GM11168 (cell line): Measurements from ENCODE around the gene CYP2E1.
"Not testable (repeated sequence)": the region's sequence is repeated elsewhere in the genome, so short reads cannot be mapped to it uniquely, and the experiment has no call there.

Experiments used
- in situ Hi-C: fragments of 300-500 bp; cut with MboI; formaldehyde crosslinking; loops from one replicate; pipeline ENCODE4 v1.12.0; 2022; ENCODE audit warnings: low sequenced_read_pairs; ENCODE audit not compliant: unreplicated experiment

CYP2E1 gene

DNA sequence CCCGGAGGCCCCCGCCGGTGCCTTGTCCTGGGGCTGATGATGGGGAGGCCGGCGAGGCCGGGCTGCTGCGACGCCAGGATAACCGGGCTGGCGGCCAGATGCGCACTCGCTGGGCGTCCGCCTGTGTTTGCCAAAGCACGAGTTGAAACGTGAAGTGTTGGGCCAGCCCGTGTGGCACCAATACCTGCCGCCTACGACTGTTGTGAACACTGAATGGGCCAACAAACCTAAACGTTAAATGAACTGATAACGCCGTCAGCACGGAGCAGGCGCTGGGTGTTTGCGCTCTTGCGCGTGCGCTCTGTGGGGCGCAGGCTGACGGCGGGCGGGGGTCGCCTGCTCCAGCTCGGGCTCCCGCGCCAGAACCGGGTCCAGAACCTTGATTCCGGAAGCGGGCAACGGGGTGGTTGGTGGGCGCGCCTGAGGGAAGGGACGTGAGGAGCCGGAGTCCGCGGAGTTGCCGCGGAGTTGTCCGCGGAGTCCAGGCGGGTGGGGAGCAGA lies 658 bp downstream of the CYP2E1 start:
- in situ Hi-C loops = no loop called here

DNA sequence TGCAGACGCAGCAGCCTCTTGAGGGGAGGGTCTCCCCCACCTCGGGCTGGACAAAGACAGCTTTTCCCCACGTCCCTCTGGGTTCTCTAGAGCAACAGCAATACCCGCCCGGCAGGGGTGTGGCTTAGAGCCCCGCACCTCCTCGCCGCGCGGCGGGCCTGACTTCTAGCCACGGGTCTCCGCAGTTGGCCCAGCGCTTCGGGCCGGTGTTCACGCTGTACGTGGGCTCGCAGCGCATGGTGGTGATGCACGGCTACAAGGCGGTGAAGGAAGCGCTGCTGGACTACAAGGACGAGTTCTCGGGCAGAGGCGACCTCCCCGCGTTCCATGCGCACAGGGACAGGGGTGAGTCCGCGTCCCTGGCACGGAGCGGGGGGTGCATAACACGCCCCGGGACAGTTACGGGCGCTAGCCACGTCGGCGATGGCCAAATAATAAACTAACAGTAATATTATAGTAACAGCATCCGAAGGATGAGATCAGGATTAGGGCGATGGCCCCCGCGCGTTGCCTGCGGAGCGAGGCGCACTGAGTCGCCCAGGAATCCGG lies 1.2 kb downstream of the CYP2E1 start:
- in situ Hi-C loops = no loop called here

DNA sequence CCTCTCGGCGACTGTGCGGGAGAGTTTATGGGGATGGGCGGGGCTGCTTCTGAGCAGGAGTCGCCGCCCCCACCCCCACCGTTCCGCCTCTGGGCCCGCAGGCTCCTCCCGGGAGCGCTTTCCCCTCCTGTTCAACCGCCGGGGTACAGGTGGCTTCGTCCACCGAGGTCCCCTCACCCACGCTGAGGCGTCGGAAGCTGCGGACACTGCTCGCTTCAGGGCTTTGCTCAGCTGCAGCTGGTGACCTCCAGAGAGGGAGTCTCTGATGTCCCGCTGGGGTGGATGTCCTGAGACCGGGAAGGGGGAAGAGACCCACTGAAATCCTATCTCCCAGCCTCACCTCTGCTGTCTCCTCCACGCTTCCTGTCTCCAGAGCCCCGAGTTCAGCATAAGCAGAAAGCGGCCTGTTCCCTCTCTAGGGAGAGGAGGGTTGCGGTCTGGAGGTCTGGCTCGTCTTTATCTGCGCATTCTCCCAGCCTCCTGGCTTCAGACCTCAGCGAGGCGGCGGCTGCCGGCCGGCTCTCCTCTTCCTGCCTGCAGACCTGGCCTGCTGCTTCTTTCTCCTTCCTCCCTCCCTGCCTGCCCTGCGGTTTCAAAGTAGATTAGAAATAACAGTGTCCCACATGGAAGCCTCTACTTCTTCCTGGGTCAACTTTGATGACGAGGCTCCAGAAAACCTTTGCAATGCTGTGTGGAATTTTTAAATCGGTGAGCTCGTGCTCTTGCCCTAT lies 1.8 kb downstream of the CYP2E1 start:
- in situ Hi-C loops = no loop called here

DNA sequence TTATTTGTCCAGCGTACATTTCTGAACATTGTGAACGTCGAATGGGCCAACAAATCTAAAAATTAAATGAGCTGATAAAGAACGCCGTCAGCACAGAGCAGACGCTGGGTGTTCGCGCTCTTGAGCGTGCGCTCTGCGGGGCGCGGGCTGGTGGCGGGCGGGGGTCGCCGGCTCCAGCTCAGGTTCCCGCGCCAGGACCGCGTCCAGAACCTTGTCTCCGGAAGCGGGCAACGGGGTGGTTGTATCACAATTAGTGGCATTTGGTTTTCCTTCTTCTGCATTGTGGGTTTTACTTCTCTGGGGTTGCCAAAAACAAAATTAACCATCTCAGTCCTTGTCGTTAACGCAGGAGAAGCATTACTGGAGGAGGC lies 2.4 kb downstream of the CYP2E1 start:
- in situ Hi-C loops = no loop called here

DNA sequence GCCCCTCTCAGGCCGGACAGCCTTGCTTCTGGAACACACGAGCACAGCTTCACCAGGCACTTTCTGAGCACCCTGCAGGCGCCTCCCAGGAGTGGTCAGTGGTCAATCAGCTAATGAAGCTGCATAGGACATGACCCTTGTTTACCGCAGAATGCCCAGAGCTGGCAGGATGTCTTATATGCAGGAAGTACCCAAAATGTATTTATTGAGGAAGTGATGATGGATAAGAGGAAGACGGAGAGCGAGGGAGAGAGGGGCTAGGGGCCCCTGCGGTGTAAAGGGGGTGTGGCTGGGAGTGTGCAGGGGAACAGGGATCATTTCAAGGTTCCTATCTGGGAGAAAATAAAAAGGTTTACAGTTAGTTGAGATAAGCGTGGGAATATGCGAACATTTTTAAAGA lies 3.3 kb downstream of the CYP2E1 start:
- in situ Hi-C loops = no loop called here

DNA sequence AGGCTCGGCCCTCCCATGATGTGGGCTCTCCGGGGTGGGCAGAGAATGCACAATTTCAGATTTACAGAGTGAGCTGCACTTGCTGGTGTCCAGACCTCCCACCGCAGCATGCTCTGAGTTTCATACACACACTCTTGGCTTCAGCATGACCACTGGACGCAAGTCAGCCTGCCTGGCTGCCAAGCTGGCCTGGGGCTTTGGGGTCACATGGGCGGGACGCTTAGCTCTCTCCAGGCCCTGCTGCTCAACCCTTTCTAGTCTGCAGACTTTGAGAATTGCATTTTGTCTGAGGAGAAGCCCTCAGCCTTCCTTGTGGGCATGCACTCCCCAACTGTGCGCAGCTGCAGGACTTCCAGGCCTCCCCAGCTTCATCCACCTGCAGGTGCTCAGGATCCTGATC lies 5.7 kb downstream of the CYP2E1 start:
- in situ Hi-C loops = no loop called here

DNA sequence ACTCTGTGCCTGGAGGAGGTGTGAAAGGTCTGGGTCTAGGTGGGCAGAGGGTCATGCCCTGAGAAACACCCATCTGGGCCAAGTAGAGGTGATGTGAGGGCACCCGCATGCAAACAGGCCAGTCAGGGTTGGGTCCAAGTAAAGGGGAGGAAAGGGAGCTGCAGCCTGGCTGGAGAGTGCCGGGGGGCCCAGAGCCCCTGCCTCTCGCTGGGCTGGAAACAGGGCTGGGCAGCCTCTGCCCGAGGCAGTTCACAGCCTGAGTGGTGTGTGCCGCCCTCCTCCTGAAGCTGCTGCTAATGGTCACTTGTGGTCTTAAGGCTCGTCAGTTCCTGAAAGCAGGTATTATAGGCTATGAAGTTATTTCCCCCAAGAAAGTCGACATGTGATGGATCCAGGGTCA lies 7.3 kb downstream of the CYP2E1 start:
- in situ Hi-C loops = no loop called here

DNA sequence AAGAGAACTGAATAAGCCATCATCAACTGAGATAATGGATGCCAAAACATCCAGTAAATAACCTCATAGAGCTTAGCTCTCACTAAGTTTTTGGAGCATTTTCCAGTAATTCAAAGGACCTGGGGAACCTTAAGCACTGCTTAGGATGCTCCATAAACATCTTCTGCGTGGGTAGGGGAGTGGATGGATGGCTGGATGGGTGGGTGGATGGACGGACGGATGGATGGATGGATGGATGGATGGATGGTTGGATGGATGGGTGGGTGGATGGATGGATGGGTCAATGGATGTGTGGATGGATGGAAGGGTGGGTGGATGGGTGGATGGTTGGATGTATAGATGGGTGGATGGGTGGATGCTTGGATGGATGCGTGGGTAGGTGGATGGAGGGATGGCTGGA lies 9.0 kb downstream of the CYP2E1 start:
- in situ Hi-C loops = no loop called here

DNA sequence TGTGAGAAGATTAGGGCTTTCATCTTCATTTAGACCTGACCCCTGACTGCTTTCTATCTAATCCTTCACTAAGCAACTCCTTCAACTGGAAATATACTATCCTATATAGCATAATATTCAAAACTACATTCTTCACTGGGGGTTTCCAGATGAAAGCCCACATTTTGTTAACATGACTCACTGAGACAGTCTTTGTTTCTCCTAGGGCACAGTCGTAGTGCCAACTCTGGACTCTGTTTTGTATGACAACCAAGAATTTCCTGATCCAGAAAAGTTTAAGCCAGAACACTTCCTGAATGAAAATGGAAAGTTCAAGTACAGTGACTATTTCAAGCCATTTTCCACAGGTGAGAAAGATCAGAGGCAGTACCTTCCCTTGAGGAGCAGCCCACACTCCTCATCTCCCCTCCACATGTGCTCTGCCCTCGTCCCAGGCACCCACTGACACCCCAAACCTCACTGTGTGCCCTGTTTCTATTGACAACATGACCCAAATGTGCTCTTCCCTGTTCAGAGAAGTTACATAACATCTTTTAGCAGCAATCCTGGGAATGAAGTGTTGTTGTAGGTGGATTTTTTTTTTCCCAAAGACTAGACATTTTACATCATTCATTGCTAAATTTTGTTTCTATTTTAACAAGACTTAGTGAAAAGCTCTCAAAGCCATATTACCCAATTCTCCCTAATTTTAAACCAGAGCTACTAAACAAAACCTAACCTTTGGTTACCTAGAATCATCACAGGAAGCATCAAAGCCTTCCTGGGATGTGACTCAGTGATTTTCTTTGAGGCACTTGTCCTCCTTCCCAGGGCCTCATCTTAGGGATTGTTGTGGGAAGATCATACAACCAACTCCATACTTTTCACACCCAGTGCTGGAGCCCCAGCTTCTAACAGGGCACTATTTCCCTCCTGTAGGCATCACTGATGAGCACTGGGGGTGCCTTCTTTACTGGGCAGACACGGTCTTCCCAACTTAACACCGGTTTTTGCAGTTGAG lies 10.7 kb downstream of the CYP2E1 start:
- in situ Hi-C loops = no loop called here

DNA sequence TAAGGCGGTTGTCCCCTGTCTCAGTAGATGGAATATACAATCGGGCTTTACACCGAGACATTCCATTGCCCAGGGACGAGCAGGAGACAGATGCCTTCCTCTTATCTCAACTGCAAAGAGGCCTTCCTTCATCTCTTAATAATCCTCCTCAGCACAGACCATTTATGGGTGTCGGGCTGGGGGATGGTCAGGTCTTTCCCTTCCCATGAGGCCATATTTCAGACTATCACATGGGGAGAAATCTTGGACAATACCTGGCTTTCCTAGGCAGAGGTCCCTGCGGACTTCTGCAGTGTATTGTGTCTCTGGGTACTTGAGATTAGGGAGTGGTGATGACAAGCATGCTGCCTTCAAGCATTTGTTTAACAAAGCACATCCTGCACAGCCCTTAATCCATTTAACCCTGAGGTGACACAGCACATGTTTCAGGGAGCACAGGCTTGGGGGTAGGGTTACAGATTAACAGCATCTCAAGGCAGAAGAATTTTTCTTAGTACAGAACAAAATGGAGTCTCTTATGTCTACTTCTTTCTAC lies 14.3 kb downstream of the CYP2E1 start:
- in situ Hi-C loops = not testable (repeated sequence)

DNA sequence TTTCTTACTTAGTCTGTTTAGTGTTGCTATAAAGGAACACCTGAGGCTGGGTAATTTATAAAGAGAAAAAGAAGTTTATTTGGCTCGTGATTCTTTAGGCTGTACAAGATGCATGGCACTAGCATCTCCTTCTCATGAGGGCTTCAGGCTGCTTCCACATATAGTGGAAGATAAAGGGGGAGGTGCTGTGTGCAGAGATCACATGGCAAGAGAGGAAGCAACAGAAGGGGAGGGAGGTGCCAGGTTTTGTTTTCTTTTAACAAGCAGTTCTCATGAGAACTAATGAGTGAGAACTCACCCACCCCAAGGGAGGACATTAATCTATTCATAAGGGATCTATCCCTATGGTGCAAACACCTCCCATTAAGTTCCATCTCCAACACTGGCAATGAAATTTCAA lies 17.3 kb downstream of the CYP2E1 start:
- in situ Hi-C loops = no loop called here

DNA sequence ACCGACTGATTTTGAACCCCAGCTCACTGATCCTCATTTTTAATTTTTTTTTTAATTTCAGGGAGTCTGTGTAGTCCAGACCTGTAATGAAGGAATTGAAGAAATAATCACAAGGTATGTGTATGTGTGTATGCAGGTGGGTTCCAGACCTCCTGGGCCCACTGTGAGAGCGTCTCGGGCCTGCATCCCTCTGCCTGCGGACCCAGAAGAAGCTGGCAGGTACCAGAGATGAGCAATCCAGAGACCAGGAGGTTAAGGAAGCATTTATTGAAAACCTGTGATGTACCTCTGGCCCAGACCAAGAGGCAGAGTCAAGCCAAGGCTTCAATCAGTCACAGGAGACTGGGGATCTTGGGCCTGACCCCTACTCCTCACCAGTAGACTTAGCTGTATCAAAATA lies 27.4 kb downstream of the CYP2E1 start:
- in situ Hi-C loops = no loop called here

DNA sequence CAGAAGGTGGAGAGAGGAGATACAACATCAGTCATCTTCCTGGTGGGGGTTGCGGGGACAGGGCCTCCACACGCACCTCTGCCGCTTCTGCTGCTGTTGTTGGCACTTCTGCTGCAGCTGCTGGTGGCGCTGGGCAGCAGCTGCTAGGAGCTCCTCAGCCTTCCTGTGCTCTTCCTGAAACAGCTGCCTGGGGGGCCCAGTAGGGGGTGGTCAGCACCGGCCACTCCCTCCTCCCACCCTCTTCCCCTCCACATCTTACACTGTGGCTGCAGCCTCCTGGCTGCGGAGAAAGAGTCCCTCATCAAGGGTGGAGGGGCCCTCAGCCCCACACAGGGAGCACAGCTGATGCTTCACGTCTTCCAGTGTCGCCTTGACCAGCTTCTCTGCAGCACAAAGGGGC lies 28.4 kb downstream of the CYP2E1 start:
- in situ Hi-C loops = no loop called here

DNA sequence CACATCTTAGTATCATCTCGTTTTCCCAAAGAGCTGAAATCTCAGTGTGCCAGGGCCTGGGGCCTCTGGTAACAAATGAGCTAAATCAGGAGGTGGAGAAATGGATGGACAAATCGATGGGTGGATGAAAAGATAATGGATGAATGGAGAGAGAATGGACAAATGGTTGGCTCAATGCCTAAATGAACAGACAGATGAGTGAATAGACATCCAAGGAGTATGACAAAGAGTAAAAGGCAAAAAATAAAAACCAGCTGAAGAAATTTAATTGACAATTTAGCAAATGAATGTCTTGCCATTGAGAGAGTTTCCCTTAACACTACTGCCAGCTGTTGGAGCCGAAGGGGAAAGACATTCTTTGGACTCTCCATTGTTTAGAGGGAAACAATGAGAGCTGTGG lies 30.2 kb downstream of the CYP2E1 start:
- in situ Hi-C loops = no loop called here

DNA sequence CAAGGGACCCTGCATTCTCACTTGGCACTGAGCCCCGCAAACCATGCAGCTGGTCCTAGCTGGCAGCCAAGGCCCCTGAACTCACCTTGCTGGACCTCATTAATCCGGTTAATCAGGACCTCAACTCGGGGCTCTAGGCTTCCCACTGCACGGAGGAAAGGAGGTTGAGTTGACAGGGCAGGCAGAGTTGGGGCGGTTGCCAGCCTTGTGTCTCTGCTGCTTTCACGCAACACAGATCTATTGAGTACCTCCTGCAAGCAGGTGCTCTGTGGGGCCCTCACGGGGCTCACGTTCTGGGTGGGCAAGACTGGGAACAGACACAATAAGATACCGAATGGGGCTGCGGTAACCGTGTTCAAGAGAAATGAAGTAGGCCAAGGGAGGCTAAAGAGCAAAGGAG lies 32.1 kb downstream of the CYP2E1 start:
- in situ Hi-C loops = no loop called here

DNA sequence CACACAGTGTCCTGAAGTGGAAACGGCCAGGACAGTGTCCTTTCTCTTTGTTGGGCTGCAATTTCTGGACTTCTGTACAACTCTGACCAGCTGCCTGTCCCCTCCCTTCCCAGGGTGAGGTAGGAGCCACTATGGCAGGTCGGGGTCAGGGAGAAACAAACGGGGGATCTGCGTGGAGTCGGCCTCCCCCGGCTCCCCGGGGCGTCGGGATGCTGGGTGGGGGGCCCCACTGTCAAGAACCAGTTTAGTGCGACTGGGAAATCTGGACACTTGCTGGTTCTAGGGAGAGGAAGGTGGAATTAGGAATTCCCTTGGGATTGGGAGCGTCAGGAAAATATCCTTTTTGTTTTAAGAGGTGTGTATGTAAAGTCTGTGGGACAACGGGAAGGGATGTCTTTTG lies 37.7 kb downstream of the CYP2E1 start:
- in situ Hi-C loops = loop anchor here (5.0 kb wide), 1 partner anchor 153 kb away; no protein-coding TSS in a partner anchor

DNA sequence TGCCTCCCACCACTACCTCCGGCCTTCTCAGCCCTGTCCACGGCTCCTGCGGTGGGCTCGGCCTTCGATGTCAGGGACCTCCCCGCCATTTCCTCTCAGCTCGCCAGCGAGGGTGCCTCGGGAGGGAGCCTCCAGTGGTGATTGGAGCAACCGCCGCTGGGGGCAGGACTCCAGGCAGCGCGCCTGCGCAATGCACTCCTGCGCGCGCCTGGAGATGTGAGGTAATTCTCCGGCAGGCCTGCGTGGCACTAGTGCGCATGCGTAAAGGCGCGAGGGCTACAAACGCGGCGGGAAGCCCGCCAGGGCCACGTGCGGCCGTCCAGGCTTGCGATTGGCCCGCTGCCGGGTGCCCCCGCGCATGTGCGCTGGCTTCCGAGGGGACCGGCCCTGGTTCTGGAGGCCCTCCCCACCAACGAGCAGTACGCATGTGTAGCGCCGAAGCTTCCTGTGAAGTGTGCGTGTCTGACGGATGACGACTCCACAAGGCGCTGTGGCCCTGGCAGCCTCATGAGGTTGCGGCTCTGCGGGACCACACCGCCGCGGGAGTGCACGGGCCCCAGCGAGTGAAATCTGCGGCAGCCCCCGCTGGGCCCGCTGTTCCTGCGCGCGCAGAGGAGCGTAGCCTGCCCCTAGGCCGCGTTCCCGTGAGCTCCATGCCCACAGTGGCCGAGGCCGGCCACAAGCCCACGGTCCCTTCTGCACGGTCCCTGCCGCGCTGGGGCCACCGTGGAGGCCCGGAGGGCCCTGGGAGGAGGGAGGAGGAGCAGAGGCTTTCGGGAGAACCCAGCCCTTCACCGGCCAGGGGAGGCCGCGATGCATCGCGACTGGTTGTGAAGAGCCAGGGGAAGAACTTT lies 38.5 kb downstream of the CYP2E1 start, which contains the start of gene SYCE1:
Gene SYCE1 (minus strand): TSS at position 143 of the 854 bp plus-strand sequence. CDS start 54 bp downstream, at position 89.
- in situ Hi-C loops = no loop called here

DNA sequence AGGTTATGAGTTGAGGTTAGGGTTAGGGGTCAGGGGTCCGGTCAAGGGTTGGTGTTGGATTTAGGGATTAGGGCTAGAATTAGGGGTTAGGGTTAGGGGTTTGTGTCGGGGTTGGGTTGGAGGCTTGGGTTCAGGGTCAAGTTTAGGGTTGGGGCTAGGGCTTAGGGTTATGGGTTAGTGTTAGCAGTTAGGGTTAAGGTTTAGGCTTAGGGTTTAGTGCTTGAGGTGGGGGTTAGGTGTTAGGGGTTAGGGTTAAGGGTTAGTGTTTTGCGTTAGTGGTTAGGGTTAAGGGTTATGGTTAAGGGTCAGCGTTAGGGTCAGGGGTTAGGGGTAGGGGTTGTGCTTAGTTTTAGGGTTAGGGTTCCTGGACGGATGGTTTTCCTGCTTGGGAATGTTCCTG lies 40.0 kb downstream of the CYP2E1 start:
- in situ Hi-C loops = no loop called here

DNA sequence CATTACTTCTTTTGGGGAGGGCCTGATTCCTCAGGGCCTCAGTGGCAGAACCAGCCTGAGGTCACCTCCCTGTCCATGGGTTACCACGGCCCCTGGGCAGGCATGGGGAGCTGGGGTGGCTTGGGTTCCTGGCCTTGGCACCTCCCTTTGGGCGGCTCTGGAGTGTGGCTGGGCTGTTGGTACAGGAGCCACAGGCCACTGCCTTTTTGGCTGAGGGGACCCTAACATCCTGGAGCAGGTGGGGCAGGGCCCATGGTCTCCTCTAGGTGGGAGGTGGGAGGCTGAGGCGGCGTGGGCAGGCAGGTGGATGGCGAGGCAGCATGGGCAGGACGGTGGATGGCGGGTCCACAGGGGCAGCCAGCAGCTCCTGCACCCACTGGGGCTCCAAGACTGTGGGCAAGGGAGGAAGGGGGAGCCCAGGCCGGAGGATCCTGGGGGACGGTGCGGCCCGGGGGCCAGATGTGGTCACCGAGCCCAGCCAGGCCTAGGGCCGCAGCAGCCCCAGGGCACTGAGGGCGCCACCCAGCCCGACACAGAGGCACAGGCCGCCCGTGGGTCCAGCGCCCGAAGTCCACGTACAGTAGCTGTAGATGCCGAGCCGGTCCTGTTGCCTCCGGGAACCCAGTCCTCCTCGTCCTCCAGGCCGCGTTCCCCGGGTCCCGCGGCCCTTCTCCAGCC lies 40.6 kb downstream of the CYP2E1 start:
- in situ Hi-C loops = no loop called here
